HepG2 (cell line): ENCODE results near the gene SLC35D2.

Experiments
- FOXM1 ChIP-seq: sonication (generic); formaldehyde crosslinking; IDR thresholded peaks from 2 replicates; pipeline ENCODE4 v1.5.0; 2020; ENCODE audit warnings: missing genetic modification reagents
- HDAC6 ChIP-seq: fragments of 200-600 bp; sonication (generic); IDR thresholded peaks from 2 replicates; pipeline ENCODE4 v1.7.0; 2017; ENCODE audit warnings: mild to moderate bottlenecking, antibody characterized with exemption, low read length, low read depth
- MEIS1 ChIP-seq: sonication (generic); formaldehyde crosslinking; IDR thresholded peaks from 2 replicates; pipeline ENCODE4 v1.9.0; 2021; ENCODE audit warnings: mild to moderate bottlenecking, missing genetic modification reagents, moderate library complexity, borderline replicate concordance
- POLR2G ChIP-seq: fragments of 200-400 bp; formaldehyde crosslinking; IDR thresholded peaks from 2 replicates; pipeline ENCODE4 v1.6.1; 2018; ENCODE audit warnings: mild to moderate bottlenecking, low read depth, low read length, moderate library complexity
- RNF2 ChIP-seq: fragments of 450-650 bp; conservative IDR thresholded peaks from 2 replicates; pipeline ENCODE4 v1.6.1; 2016; ENCODE audit warnings: low read depth
- TF ChIP-seq, protein P1 (sequence below): sonication (generic); formaldehyde crosslinking; IDR thresholded peaks from 2 replicates; pipeline ENCODE4 v1.4.0; 2020; ENCODE audit warnings: mild to moderate bottlenecking, missing genetic modification reagents

DNA sequence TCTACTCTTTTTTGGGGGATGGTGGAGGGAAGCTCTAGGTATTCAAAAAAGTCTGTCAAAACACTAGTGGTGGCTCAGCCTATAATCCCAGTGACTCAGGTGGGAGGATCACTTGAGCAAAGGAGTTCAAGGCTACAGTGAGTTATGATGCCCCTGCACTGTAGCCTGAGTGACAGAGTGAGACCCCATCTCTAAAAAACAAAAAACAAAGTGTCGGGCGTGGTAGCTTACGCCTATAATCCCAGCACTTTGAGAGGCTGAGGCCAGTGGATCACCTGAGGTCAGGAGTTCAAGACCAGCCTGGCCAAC lies 15.8 kb upstream of the SLC35D2 start:
- TF ChIP-seq, protein P1, sequence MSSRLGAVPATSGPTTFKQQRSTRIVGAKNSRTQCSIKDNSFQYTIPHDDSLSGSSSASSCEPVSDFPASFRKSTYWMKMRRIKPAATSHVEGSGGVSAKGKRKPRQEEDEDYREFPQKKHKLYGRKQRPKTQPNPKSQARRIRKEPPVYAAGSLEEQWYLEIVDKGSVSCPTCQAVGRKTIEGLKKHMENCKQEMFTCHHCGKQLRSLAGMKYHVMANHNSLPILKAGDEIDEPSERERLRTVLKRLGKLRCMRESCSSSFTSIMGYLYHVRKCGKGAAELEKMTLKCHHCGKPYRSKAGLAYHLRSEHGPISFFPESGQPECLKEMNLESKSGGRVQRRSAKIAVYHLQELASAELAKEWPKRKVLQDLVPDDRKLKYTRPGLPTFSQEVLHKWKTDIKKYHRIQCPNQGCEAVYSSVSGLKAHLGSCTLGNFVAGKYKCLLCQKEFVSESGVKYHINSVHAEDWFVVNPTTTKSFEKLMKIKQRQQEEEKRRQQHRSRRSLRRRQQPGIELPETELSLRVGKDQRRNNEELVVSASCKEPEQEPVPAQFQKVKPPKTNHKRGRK (CRISPR knock-in tag), result no peak
- TF ChIP-seq HDAC6 (no peak), RNF2 (no peak), MEIS1 (no peak), POLR2G (no peak), FOXM1 (CRISPR knock-in tag) (no peak)
